COR-L47 (cell line): ENCODE measurements around the gene TMEM135.

Experiments
- DNase-seq: peaks from one replicate; lab custom pipeline; 2025; lab: John Stamatoyannopoulos, UW

The TMEM135 gene

GRCh38 chr11:87198266-87198881 lies 160.6 kb downstream of the TMEM135 start:
- no peak for DNase-seq

- DNase-seq, result no peak
These were observed 163.6 kb downstream of the TMEM135 start for GRCh38 chr11:87201376-87201775.

DNA sequence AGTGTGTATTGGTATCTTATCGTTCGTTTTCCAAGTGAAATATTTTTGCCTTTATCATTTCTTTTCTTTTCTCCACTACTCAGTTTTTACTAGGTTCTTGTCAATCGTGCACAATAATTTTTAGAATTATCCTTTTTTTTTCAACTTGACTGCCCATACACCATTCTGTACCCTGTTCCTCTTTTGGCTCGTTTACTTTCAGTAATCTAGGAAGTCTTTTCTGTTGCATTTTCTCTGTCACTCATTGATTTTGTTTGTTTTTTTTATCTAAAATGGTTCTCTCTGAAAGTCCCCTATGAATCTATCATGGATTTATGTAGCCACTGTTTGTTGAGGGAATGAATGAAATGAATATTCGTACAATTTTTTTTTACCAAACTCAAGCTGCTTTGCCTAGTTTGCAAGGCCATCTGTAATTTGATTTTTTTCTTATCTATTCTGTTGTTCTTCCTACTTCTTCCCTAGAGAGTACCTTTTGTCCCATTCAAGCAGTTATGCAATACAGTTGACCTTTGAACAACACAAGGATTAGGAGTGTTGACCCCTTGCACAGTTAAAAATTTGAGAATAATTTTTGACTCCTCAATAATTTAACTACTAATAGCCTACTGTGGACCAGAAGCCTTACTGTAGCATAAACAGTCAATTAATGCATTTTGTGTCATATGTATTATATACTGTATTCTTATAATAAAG lies 166.3 kb downstream of the TMEM135 start:
- no peak for DNase-seq

- DNase-seq, result no peak
These were observed 175.2 kb downstream of the TMEM135 start for GRCh38 chr11:87212891-87213290.

- no peak for DNase-seq
These were observed 175.7 kb downstream of the TMEM135 start for GRCh38 chr11:87213444-87213843.

DNA sequence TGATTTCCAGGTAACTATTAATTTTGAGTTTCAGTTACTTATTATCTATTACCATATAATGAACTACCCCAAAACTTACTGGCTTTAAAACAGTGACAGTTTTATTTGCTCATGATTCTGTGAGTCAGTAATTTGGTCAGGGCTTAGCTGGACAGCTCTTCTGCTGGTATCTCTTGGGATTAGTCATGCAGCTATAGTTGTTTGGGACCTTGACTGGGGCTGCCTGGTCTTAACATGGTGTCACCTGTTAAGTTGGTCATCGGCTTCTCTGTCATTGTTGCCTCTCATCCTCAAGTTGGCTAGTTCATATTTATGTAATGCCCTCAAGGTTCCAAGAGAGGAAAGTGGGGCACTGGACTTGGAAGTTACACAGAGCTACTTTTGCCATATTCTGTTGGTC lies 177.5 kb downstream of the TMEM135 start:
- DNase-seq, result no peak

GRCh38 chr11:87219266-87219665 lies 181.5 kb downstream of the TMEM135 start:
- DNase-seq, result no peak

GRCh38 chr11:87223816-87224215 lies 186.1 kb downstream of the TMEM135 start:
- DNase-seq, result no peak

DNA sequence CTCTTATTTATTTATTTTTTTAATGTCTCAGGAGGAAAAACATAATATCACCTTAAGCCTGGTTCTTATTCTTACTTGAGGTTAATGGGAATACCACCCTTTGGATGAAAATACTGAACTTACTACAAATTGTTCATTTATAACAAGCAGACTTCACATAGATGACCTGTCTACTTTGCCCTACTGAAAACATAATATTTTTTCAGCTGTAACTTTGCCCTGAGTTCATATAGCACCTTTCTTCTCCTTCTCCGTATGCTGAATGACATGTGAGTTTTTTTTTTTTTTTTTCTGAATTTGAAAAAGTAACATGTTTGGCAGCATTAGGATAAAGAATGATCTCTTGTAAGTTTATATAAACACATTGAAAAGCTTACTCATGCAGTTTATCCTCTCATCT lies 186.8 kb downstream of the TMEM135 start:
- no peak for DNase-seq

- DNase-seq, result no peak
These were observed 191.1 kb downstream of the TMEM135 start for GRCh38 chr11:87228820-87229219.

DNA sequence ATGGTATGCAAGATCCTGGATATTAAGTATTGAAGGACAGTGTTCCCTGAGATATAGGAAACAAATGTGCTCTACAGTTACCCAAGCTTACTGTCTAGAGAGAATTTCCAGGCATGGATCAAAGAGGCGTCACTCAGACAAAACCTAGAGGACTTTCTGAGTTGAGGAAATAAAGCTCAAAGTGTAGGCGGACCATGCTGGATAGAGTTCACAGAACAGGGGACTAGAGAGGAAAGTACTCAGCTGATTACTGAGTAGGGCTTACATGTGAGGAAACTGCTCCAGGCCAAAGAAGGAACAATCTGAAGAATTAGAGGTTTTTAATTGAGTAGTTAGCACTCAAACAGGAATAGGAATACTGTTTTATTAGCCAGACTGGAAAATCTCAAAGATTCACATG lies 193.3 kb downstream of the TMEM135 start:
- DNase-seq, result no peak

DNA sequence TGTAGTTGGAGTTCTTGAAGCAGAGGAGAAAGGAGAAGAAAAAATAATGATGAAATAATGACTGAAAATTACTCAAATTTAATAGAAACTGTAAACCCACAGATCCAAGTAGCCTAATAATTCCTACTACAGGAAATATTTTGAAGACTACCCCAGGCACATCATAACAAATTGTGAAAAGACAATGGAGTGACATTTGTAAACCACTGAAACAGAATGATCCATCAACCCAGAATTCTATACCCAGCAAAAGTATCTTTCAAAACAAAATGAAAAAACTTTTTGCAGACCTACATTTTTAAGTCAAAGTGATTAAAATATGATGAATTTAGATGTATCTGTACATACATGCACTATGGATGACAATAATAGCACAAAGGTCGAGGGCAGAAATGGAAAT lies 194.6 kb downstream of the TMEM135 start:
- no peak for DNase-seq

GRCh38 chr11:87235366-87235765 lies 197.6 kb downstream of the TMEM135 start:
- DNase-seq, result no peak

- DNase-seq, result no peak
These were observed 198.6 kb downstream of the TMEM135 start for GRCh38 chr11:87236368-87236767.

DNA sequence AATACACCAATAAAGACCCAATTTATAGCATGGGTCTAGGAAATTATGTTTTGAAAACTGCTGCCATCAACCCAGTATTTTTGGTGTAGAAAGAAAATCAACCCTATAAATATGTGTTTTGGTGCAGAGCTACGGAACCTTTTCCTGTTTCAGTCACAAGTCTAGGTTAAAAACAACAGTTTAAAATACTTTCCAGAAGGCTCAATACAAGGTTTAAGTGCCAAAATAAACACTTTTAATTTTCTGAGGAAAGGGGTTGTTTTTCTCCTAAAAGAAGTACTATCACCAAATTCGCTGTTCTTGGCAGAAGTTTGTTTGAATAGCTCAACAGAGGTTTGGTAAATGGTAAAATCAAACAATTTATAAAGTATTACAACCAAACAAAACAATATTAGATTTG lies 201.3 kb downstream of the TMEM135 start:
- no peak for DNase-seq

DNA sequence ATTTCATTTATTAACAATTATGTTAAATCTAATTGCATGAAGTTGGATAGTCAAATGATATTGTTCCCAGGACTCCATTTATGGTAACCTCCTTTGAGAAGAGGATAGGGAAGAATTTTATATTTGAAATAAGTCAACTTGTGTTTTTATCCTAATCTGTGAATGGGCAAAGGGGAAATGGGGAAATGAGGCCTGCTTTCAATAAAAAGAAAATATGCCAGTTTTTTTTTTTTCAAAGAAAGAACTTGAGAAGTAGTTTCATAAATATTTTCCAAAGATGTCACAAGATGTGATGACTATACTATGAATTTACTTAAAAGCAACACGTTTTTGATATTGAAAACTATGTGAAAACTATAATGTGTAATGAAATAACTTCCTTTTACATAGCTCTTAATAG lies 201.8 kb downstream of the TMEM135 start:
- DNase-seq, result no peak

DNA sequence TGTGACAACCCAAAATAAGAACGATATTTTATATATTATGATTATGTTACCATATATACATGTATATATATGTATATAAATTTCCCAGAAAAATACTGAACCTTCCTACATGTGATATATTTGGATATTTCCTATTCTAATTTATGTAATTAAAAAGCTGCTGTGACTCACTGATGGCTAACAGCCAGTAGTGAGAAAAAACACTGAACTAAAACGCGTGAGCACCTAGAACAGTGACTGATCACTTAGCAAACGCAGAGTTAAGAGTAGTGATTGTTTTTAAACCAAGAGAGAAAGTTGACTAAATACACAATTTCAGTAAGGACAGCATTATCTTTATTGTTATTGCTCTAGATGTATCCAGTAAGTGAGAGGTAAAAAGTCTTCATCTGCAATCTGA lies 213.8 kb downstream of the TMEM135 start:
- no peak for DNase-seq

DNA sequence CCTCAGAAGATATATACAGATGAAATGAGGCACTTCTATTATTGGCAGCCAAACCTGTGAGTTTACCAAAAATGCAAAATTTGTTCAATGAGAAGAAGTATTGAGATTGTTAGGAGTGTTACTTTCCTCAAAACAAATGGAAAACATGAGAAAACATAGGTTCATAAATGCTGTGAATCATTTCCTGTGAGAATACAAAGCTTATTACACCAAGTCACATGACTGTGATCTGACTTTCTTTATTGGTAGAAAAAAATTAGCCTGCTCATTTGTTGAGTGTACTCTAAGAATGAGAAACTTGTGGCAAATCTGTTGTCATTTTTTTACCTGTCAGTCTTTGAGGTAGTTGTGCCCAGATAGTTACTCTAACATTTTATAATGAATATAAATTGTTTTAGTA lies 215.1 kb downstream of the TMEM135 start:
- no peak for DNase-seq

DNA sequence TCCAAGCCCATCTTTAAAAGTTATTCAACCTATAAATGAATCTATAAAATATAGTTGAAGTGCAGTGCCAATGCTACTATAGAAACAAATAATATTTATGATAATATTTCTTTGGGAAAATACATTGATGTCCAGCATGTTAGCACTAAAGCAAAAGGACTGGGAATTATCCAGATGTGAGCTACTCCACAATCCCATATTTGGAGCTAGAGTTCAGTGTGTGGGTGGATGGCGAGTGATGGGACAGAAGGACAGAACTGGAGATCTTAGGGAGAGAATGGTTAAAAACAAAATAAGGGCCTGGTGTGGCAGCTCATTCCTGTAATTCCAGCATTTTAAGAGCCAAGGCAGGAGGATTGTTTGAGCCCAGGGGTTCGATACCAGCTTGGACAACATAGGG lies 216.8 kb downstream of the TMEM135 start:
- no peak for DNase-seq

GRCh38 chr11:87255589-87255988 lies 217.9 kb downstream of the TMEM135 start:
- DNase-seq, result no peak

- DNase-seq, result no peak
These were observed 219.1 kb downstream of the TMEM135 start for GRCh38 chr11:87256694-87257340.

DNA sequence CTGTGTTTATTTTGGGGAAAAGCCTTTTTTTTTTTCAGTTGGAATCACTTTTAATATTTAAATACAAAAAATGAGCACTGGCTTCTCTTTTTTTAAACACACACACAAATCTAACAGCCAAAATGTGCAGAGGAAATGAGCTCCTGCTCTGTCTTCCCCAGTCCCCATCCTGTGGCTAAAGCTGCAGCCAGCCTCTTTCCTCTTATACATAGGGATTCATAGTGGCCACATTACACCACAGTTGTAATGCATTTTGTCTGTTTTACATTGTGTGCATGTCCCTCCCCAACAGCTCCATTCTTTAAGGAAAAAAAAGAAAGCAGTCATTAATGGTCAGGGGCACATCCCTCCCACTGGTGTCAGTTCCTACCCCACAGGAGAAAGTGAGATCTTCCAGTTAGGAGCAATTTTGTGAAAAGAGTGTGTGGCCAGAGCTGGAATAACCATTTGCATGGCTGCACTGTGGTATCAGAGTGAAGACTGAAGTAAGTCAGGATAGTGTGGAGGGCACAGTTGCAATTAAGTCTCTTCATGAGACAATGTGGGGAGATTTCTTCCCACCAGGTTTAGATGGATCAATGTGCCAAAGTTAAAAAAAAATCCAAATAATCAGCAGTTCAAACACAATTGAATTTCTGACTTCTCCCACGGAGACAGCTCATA lies 220.6 kb downstream of the TMEM135 start:
- DNase-seq, result no peak

- DNase-seq, result no peak
These were observed 222.0 kb downstream of the TMEM135 start for GRCh38 chr11:87259736-87260135.
